ENCODE data around the gene LAPTM5.
A peak's percentile ranks its signal among the peaks of the same experiment; 100 is the strongest.

The LAPTM5 gene

DNA sequence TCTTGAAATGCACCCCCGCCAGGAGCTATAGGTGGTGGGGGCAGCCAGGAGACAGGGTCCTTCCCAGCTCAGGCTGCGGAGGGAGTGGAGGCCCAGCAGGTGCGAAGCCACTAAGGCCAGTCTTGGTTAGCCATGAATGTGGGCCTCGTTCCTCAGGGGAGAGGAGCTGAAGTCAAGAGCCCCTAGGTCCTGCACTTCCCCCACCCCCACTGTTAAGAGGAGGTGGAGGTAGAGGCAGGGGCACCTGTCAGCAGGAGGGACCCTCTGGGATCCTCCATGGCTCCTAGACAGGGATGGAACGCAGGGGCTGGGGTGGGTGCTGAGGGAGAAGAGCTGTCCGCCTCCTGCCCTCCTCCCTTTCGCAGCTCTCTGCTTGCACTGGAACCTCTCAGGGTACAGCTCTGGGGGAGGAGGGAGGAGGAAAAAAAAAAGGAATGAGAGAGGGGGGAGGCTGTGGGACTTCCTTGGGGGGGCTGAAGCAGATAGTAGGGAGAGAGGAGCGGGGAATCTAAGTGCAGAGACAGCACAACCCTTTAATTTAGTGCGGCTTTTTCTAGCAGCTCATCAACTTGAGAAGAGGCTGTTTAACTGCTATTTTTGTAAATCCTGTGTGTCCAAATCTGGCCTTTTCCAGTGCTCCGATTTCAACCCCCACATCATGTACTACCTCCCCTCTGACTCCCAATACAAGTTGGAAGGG lies 71.2 kb downstream of the LAPTM5 start:
- H3K4me3 Mint-ChIP-seq, result no peak overlapping the region
- peaks cover 55% of the 10 kb centered on the region for H3K27me3 Mint-ChIP-seq (ENCODE audit: low read depth)
- H3K4me1 Mint-ChIP-seq (ENCODE audit: low read depth), result no peaks in the 10 kb centered on the region
- no peak for DNase-seq (ENCODE audit: low spot score)
- H3K27ac Mint-ChIP-seq, result no peak overlapping the region
- no peaks in the 10 kb centered on the region for H3K9me3 Mint-ChIP-seq
- H3K36me3 Mint-ChIP-seq (ENCODE audit: low read depth), result no peaks in the 10 kb centered on the region

DNA sequence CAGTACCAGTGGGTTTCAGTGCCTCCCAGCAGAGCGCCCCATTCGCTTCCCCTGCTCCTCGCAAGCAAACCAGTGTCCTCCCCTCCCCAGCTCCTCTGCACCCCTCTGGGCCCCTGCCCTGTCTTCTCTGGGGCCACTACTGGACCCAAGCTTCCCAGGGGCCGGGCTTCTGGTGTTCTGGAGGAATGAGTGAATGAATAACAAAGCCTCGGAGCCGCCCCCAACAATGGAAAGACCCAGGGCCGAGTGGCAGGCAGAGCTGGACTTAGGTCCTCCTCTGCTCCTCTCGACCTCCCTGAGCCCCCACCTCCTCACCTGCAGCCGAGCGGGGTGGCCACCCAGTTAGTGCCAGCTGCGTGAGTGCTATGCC lies 71.8 kb downstream of the LAPTM5 start:
- no peak for DNase-seq (ENCODE audit: low spot score)
- Mint-ChIP-seq H3K36me3 (ENCODE audit: low read depth) (no peaks in the 10 kb centered on the region), H3K4me3 (no peak overlapping the region), H3K27ac (no peak overlapping the region), H3K4me1 (ENCODE audit: low read depth) (no peaks in the 10 kb centered on the region), H3K9me3 (no peaks in the 10 kb centered on the region), H3K27me3 (ENCODE audit: low read depth) (peaks cover 55% of the 10 kb centered on the region)

DNA sequence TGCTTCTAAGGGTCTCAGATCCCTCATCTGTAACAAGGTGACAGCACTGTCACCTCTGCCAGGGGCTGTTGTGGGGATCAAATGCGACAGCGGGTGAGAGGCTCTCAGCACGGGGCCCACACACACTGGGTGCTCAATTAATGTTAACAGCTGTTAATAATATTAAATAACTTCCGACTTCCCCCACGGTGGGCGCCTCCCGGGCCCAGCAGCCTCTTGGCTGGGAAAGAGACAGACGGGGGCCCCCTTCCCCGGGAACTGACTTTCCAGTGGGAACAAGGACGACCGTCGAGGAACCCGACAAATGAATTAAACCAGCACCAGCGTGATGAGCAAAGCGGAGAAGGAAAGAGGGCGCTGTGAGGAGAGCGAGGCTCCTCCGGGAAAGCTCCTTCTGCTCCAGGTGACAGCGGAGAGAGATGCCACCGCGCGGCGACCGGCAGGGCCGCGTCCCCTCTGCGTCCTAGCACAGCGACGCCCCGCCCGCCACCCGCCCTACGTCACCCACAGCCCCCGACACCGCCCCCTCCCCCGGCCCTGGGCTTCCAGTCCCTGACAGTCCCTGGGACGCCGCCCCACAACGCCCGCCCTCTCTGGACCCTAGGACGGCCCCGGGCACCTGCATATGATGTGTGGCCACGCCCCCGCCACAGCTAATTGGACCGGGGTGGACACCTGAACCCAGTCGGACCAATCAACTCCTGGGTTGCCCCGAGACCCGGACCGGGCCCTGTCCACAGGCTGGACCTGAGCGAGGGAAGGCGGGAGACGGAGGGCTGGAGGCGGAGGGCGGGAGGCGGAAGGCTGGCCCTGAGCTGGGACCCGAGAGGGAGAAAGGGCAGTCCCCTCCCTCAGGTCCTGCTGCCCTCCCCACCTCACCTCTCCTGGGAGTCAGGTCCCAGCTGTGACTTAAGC lies 72.4 kb downstream of the LAPTM5 start:
- Mint-ChIP-seq H3K9me3 (no peaks in the 10 kb centered on the region), H3K36me3 (ENCODE audit: low read depth) (no peaks in the 10 kb centered on the region), H3K4me3 (peak overlapping the region; percentile 21), H3K27me3 (ENCODE audit: low read depth) (peaks cover 55% of the 10 kb centered on the region), H3K4me1 (ENCODE audit: low read depth) (no peaks in the 10 kb centered on the region), H3K27ac (no peak overlapping the region)
- DNase-seq (ENCODE audit: low spot score), result no peak

DNA sequence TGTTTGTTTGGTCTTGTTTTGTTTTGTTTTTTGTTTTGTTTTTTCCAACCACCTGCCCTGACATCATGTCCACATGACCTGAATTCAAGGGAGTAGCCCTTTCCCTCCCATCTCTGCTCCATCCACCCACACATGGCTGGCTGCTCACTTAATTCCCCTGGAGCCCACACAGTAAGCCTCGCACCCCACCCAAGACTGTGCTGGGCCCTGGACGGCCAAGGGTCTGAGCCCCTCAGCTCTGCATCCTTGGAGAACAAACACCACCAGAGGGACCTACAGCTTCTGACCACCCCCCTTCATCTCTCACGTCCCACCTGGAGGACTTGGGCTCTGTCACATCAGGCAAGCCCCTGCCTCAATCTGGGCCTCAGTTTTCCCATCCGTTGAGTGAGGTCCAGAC lies 73.3 kb downstream of the LAPTM5 start:
- Mint-ChIP-seq H3K27me3 (ENCODE audit: low read depth) (peaks cover 52% of the 10 kb centered on the region), H3K36me3 (ENCODE audit: low read depth) (no peaks in the 10 kb centered on the region), H3K27ac (no peak overlapping the region), H3K4me1 (ENCODE audit: low read depth) (no peaks in the 10 kb centered on the region), H3K9me3 (no peaks in the 10 kb centered on the region), H3K4me3 (no peak overlapping the region)
- DNase-seq (ENCODE audit: low spot score), result no peak

DNA sequence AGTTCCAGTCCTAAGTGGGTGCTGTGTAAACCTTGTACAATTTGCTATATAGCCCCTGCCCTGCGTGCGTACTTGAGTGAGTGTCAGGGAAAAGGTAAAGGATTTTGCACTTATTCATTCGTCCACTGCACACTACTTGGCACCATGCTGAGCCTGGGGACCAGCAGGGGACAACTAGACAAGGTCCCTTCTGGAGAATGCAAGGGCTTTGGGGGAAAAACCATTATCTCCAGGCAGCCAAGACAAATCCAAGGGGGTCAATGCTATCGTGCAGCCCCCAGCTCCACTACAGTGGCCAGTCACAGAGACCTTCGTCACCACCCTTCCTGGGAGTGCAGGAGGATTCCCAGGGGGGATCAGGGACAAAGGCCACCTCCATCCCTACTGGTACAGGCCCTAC lies 73.9 kb downstream of the LAPTM5 start:
- Mint-ChIP-seq H3K4me3 (no peak overlapping the region), H3K36me3 (ENCODE audit: low read depth) (no peaks in the 10 kb centered on the region), H3K4me1 (ENCODE audit: low read depth) (no peaks in the 10 kb centered on the region), H3K27ac (no peak overlapping the region), H3K27me3 (ENCODE audit: low read depth) (peaks cover 52% of the 10 kb centered on the region), H3K9me3 (no peaks in the 10 kb centered on the region)
- DNase-seq (ENCODE audit: low spot score), result no peak
